ENCODE results near the gene TEP1.

GRCh38 chr14:20436363-20436755, 23.1 kb upstream of the TEP1 start:
- no peak for TF ChIP-seq POLR2AphosphoS5 (IDR thresholded peaks at IDR 0.05; ENCODE audit: low read depth, low read length)
- TF ChIP-seq REST (IDR thresholded peaks at IDR 0.05; ENCODE audit: insufficient read depth in 1 of 2, low read depth in 2 of 2, low read length in 2 of 2) = no peak
- TF ChIP-seq TAF1 (IDR thresholded peaks at IDR 0.05; ENCODE audit: borderline replicate concordance, insufficient read depth, low read length) = no peak

Data from PFSK-1 (cell line).